Thoracic aorta (tissue), 2 donors: ENCODE data around the gene AHDC1. TPM values are rescaled to one million over a fixed set of nuclear protein-coding genes. Genes with fewer than 3 reads are reported as not detected.

Experiments
- ATAC-seq: fragments of 150-250 bp; one replicate; pipeline ENCODE4 v1.8.0; 2017; ENCODE audit warnings: low read depth; ENCODE audit not compliant: insufficient number of reproducible peaks, low FRiP score
- DNase-seq: peaks from one replicate; pipeline ENCODE4 v3.0.0-alpha.2; 2020; ENCODE audit warnings: low spot score
- H3K27ac ChIP-seq, 2 donors: fragments of 200-600 bp; sonication (generic); 1 replicate in 1 of 2; 2 replicates in 1 of 2; pipeline ENCODE4 v1.5.1; 2016; ENCODE audit warnings: mild to moderate bottlenecking in 2 of 2, moderate library complexity in 2 of 2
- H3K27me3 ChIP-seq: fragments of 200-600 bp; sonication (generic); replicated peaks from 2 replicates; pipeline ENCODE4 v1.6.0; 2016; ENCODE audit warnings: mild to moderate bottlenecking; ENCODE audit not compliant: insufficient read depth
- H3K36me3 ChIP-seq: fragments of 200-600 bp; sonication (generic); one replicate; pipeline ENCODE4 v1.5.1; 2016
- H3K4me1 ChIP-seq, 2 donors: fragments of 200-600 bp; sonication (generic); 1 replicate in 1 of 2; 2 replicates in 1 of 2; pipeline versions ENCODE4 v1.5.1 to v1.6.0; 2016; ENCODE audit warnings: low read depth in 2 of 2, mild to moderate bottlenecking in 1 of 2; ENCODE audit not compliant: control insufficient read depth in 1 of 2
- H3K4me3 ChIP-seq: fragments of 200-600 bp; sonication (generic); 2 replicates; pipeline ENCODE4 v1.5.1; 2016; ENCODE audit warnings: mild to moderate bottlenecking
- H3K9me3 ChIP-seq: fragments of 200-600 bp; sonication (generic); 2 replicates; pipeline ENCODE4 v1.5.1; 2016
- total RNA-seq, 2 donors: library from RNA; depleted of rRNA; stranded (reverse); fragments of >200 nt; gene quantifications; one replicate each; pipeline versions ENCODE4 v1.1.0 to v1.2.3, GENCODE V29; 2016
- TF ChIP-seq, protein P1 (sequence below): fragments of 200-600 bp; sonication (generic); IDR thresholded peaks from one replicate; pipeline ENCODE4 v1.5.1; 2019; ENCODE audit warnings: antibody characterized with exemption

AHDC1 gene
- total RNA-seq, 2 donors from 2014 or later = 38.3 to 55.4 TPM

GRCh38 chr1:27598902-27599528 is 4.9 kb downstream of the AHDC1 start:
- DNase-seq = peak; percentile 72
- Histone ChIP-seq H3K9me3 (no peaks in the 10 kb centered on the region), H3K4me3 (peak overlapping the region; percentile 56), H3K4me1 (peaks cover 57 to 79% of the 10 kb centered on the region in 2 donors), H3K27ac (peak overlapping the region; percentile 81 to 93), H3K36me3 (no peaks in the 10 kb centered on the region), H3K27me3 (no peaks in the 10 kb centered on the region)
- TF ChIP-seq, protein P1, sequence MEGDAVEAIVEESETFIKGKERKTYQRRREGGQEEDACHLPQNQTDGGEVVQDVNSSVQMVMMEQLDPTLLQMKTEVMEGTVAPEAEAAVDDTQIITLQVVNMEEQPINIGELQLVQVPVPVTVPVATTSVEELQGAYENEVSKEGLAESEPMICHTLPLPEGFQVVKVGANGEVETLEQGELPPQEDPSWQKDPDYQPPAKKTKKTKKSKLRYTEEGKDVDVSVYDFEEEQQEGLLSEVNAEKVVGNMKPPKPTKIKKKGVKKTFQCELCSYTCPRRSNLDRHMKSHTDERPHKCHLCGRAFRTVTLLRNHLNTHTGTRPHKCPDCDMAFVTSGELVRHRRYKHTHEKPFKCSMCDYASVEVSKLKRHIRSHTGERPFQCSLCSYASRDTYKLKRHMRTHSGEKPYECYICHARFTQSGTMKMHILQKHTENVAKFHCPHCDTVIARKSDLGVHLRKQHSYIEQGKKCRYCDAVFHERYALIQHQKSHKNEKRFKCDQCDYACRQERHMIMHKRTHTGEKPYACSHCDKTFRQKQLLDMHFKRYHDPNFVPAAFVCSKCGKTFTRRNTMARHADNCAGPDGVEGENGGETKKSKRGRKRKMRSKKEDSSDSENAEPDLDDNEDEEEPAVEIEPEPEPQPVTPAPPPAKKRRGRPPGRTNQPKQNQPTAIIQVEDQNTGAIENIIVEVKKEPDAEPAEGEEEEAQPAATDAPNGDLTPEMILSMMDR = no peak
- peak; percentile 44 for ATAC-seq

- TF ChIP-seq, protein P1 = no peak
- Histone ChIP-seq H3K36me3 (no peaks in the 10 kb centered on the region), H3K9me3 (no peaks in the 10 kb centered on the region), H3K4me1 (peaks cover 63 to 86% of the 10 kb centered on the region in 2 donors), H3K4me3 (peak overlapping the region; percentile 56), H3K27ac (peak overlapping the region; percentile 81 to 93), H3K27me3 (no peaks in the 10 kb centered on the region)
- no peak for ATAC-seq
- DNase-seq = no peak
Measured at GRCh38 chr1:27598295-27598687, 5.7 kb downstream of the AHDC1 start.

GRCh38 chr1:27597516-27598294 is 6.2 kb downstream of the AHDC1 start:
- ATAC-seq (no peak), DNase-seq (no peak)
- no peaks in the 10 kb centered on the region for H3K9me3 ChIP-seq
- TF ChIP-seq, protein P1 = no peak
- peak overlapping the region; percentile 81 to 93 for H3K27ac ChIP-seq
- no peaks in the 10 kb centered on the region for H3K27me3 ChIP-seq
- peaks cover 68 to 92% of the 10 kb centered on the region in 2 donors for H3K4me1 ChIP-seq
- peak overlapping the region; percentile 56 for H3K4me3 ChIP-seq
- no peaks in the 10 kb centered on the region for H3K36me3 ChIP-seq

DNA sequence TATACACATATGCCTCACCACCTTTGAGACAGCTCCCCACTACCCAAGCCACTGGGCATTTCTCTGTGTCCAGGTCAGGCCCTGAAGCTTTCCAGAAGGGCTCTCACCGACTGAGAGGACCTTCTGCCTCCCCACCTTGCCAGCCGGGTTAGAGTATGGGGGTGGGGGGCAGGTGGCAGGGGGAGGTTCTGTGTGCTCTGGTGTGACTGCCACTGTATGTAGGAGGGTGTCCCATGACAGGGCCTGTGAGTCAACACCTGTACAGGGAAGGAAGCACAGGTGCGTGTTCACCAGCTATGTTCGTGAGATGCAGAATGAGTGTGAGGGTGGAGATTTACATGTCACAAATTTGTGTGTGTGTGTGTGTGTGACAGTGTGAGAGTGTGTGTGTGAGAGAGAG is 7.0 kb downstream of the AHDC1 start:
- peaks cover 69 to 99% of the 10 kb centered on the region in 2 donors for H3K4me1 ChIP-seq
- no peak overlapping the region for H3K27ac ChIP-seq
- ATAC-seq (no peak), DNase-seq (no peak)
- no peak overlapping the region for H3K4me3 ChIP-seq
- H3K27me3 ChIP-seq = no peaks in the 10 kb centered on the region
- H3K9me3 ChIP-seq = no peaks in the 10 kb centered on the region
- H3K36me3 ChIP-seq = no peaks in the 10 kb centered on the region
- TF ChIP-seq, protein P1 = no peak

GRCh38 chr1:27596261-27596660 is 7.7 kb downstream of the AHDC1 start:
- DNase-seq (no peak), ATAC-seq (no peak)
- Histone ChIP-seq H3K36me3 (no peaks in the 10 kb centered on the region), H3K4me1 (peaks cover 66 to 100% of the 10 kb centered on the region in 2 donors), H3K4me3 (no peak overlapping the region), H3K27me3 (no peaks in the 10 kb centered on the region), H3K27ac (peak overlapping the region in 1 of 2 donors; percentile 54), H3K9me3 (no peaks in the 10 kb centered on the region)
- TF ChIP-seq, protein P1 = no peak
